Hepatocyte (in vitro differentiated cells): ENCODE results near the gene STX4. TPM values are rescaled to one million over a fixed set of nuclear protein-coding genes. Genes with fewer than 3 reads are reported as not detected.

Experiments
- DNase-seq: peaks from one replicate; pipeline ENCODE4 v3.0.0-alpha.2; 2016; ENCODE audit warnings: low spot score
- H2AFZ ChIP-seq: fragments of 200-600 bp; sonication (generic); 2 replicates; pipeline ENCODE4 v1.6.0; 2016; ENCODE audit warnings: antibody characterized with exemption, mild to moderate bottlenecking
- H3K27ac ChIP-seq: fragments of 200-600 bp; sonication (generic); 2 replicates; pipeline ENCODE4 v1.5.1; 2016; ENCODE audit warnings: mild to moderate bottlenecking
- H3K27me3 ChIP-seq: fragments of 200-600 bp; sonication (generic); 2 replicates; pipeline ENCODE4 v1.6.1; 2016
- H3K36me3 ChIP-seq: fragments of 200-600 bp; sonication (generic); replicated peaks from 2 replicates; pipeline ENCODE4 v1.5.1; 2016; ENCODE audit warnings: low read depth; ENCODE audit not compliant: insufficient read depth
- H3K4me1 ChIP-seq: fragments of 200-600 bp; sonication (generic); 2 replicates; pipeline ENCODE4 v1.5.1; 2016; ENCODE audit warnings: mild to moderate bottlenecking, moderate library complexity; ENCODE audit not compliant: insufficient read depth
- H3K4me2 ChIP-seq: fragments of 200-600 bp; sonication (generic); 2 replicates; pipeline ENCODE4 v1.6.0; 2016
- H3K4me3 ChIP-seq: fragments of 200-600 bp; sonication (generic); 2 replicates; pipeline ENCODE4 v1.5.1; 2016; ENCODE audit warnings: mild to moderate bottlenecking
- H3K79me2 ChIP-seq: fragments of 200-600 bp; sonication (generic); 2 replicates; pipeline ENCODE4 v1.6.0; 2017; ENCODE audit warnings: mild to moderate bottlenecking
- H3K9me2 ChIP-seq: fragments of 200-600 bp; sonication (generic); replicated peaks from 2 replicates; pipeline ENCODE4 v1.6.0; 2017; ENCODE audit warnings: mild to moderate bottlenecking; ENCODE audit not compliant: insufficient read depth
- H3K9me3 ChIP-seq: fragments of 200-600 bp; sonication (generic); 2 replicates; pipeline ENCODE4 v1.5.1; 2016; ENCODE audit warnings: low read depth, mild to moderate bottlenecking
- H4K20me1 ChIP-seq: fragments of 200-600 bp; sonication (generic); 2 replicates; pipeline ENCODE4 v1.6.0; 2016; ENCODE audit warnings: mild to moderate bottlenecking; ENCODE audit not compliant: insufficient read depth, poor library complexity, severe bottlenecking
- EZH2 ChIP-seq: fragments of 200-600 bp; sonication (generic); IDR thresholded peaks from 2 replicates; pipeline ENCODE4 v1.6.1; 2016; ENCODE audit warnings: antibody characterized with exemption, mild to moderate bottlenecking, borderline replicate concordance
- EZH2phosphoT487 ChIP-seq: fragments of 200-600 bp; sonication (generic); IDR thresholded peaks from one replicate; pipeline ENCODE4 v1.6.1; 2018; ENCODE audit warnings: antibody characterized with exemption, mild to moderate bottlenecking, low read depth, moderate library complexity; ENCODE audit not compliant: unreplicated experiment, severe bottlenecking
- WGBS: methylation state at CpG from one replicate; pipeline ENCODE4 v1.1.6; 2016; ENCODE audit warnings: low lambda C conversion rate; ENCODE audit errors: missing lambda C conversion rate; 5-methylcytosine and 5-hydroxymethylcytosine counted together
- polyA plus RNA-seq: library from polyadenylated mRNA; unstranded; fragments of >200 nt; fragmentation: Nextera tagmentation; extraction: Ambion mirVana; gene quantifications from 2 replicates; pipeline ENCODE4 v1.2.1, GENCODE V29; 2016
- total RNA-seq: library from RNA; depleted of rRNA; stranded (reverse); fragments of >200 nt; gene quantifications from 2 replicates; pipeline ENCODE4 v1.2.3, GENCODE V29; 2014
- TF ChIP-seq, protein P1 (sequence below): fragments of 200-600 bp; sonication (generic); IDR thresholded peaks from 2 replicates; pipeline ENCODE4 v1.5.1; 2016; ENCODE audit warnings: antibody characterized with exemption, mild to moderate bottlenecking; ENCODE audit not compliant: poor library complexity

Gene STX4
- total and polyA plus RNA-seq, 2 experiments from 2014 or later, result 25.9 to 72.4 TPM

GRCh38 chr16:31006589-31006988 is 26.8 kb upstream of the STX4 start:
- 97% methylated on average over 8 of the region's 8 CpGs for WGBS

GRCh38 chr16:31007684-31008083 is 25.7 kb upstream of the STX4 start:
- TF ChIP-seq, protein P1, sequence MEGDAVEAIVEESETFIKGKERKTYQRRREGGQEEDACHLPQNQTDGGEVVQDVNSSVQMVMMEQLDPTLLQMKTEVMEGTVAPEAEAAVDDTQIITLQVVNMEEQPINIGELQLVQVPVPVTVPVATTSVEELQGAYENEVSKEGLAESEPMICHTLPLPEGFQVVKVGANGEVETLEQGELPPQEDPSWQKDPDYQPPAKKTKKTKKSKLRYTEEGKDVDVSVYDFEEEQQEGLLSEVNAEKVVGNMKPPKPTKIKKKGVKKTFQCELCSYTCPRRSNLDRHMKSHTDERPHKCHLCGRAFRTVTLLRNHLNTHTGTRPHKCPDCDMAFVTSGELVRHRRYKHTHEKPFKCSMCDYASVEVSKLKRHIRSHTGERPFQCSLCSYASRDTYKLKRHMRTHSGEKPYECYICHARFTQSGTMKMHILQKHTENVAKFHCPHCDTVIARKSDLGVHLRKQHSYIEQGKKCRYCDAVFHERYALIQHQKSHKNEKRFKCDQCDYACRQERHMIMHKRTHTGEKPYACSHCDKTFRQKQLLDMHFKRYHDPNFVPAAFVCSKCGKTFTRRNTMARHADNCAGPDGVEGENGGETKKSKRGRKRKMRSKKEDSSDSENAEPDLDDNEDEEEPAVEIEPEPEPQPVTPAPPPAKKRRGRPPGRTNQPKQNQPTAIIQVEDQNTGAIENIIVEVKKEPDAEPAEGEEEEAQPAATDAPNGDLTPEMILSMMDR, result no peak
- TF ChIP-seq EZH2 (no peak), EZH2phosphoT487 (no peak)
- no peaks in the 10 kb centered on the region for H3K79me2 ChIP-seq
- no peak overlapping the region for H3K4me2 ChIP-seq
- no peaks in the 10 kb centered on the region for H3K9me2 ChIP-seq
- H3K9me3 ChIP-seq, result no peaks in the 10 kb centered on the region
- H3K27me3 ChIP-seq, result peaks cover 36% of the 10 kb centered on the region
- no peaks in the 10 kb centered on the region for H3K36me3 ChIP-seq
- WGBS, result 63% methylated on average over 6 of the region's 6 CpGs
- no peak for DNase-seq
- H4K20me1 ChIP-seq, result no peaks in the 10 kb centered on the region
- H3K27ac ChIP-seq, result no peak overlapping the region
- H3K4me3 ChIP-seq, result no peak overlapping the region
- H3K4me1 ChIP-seq, result no peaks in the 10 kb centered on the region
- H2AFZ ChIP-seq, result no peak overlapping the region

More at GRCh38 chr16:31006589-31006988, 26.8 kb upstream of the STX4 start:
- Histone ChIP-seq H3K4me3 (no peak overlapping the region), H3K4me2 (no peak overlapping the region), H3K9me2 (no peaks in the 10 kb centered on the region), H2AFZ (no peak overlapping the region), H3K9me3 (no peaks in the 10 kb centered on the region), H3K36me3 (no peaks in the 10 kb centered on the region), H3K27me3 (peaks cover 26% of the 10 kb centered on the region), H3K79me2 (no peaks in the 10 kb centered on the region), H4K20me1 (no peaks in the 10 kb centered on the region), H3K27ac (no peak overlapping the region), H3K4me1 (no peaks in the 10 kb centered on the region)
- TF ChIP-seq, protein P1, result no peak
- no peak for TF ChIP-seq EZH2
- no peak for TF ChIP-seq EZH2phosphoT487
- no peak for DNase-seq

DNA sequence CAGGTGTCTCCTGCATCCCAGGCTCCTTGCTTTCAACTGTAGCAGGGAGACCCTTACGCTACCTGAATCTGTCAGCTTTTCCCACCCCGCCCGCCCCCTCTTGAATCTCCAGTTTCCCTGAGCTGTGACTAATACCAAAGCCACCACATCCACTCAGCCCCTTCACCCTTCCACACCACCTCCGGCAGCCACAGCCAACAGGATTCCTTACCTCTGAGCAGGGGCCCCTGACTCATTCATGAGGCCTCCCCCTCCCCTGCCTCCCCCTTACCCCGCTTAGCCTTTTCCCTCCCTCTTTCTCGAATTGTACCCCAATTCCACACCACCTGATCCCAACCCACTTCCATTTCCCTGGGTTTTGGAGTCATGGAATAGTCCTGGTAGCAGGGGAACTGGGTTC is 25.2 kb upstream of the STX4 start:
- Histone ChIP-seq H3K79me2 (no peaks in the 10 kb centered on the region), H3K36me3 (no peaks in the 10 kb centered on the region), H3K9me2 (no peaks in the 10 kb centered on the region), H3K4me3 (no peak overlapping the region), H3K4me2 (no peak overlapping the region), H3K27ac (no peak overlapping the region), H3K4me1 (no peaks in the 10 kb centered on the region), H2AFZ (no peak overlapping the region), H3K27me3 (peaks cover 36% of the 10 kb centered on the region), H4K20me1 (no peaks in the 10 kb centered on the region), H3K9me3 (no peaks in the 10 kb centered on the region)
- DNase-seq, result no peak
- WGBS, result 68% methylated on average over 3 of the region's 6 CpGs
- TF ChIP-seq EZH2phosphoT487 (no peak), EZH2 (no peak)
- TF ChIP-seq, protein P1, result no peak

- Histone ChIP-seq H3K79me2 (no peaks in the 10 kb centered on the region), H2AFZ (no peak overlapping the region), H3K9me3 (no peaks in the 10 kb centered on the region), H3K36me3 (no peaks in the 10 kb centered on the region), H3K9me2 (no peaks in the 10 kb centered on the region), H3K27me3 (peaks cover 36% of the 10 kb centered on the region), H4K20me1 (no peaks in the 10 kb centered on the region), H3K4me2 (no peak overlapping the region), H3K4me3 (no peak overlapping the region), H3K4me1 (no peaks in the 10 kb centered on the region), H3K27ac (no peak overlapping the region)
- no peak for DNase-seq
- 84% methylated on average over 5 of the region's 5 CpGs for WGBS
- TF ChIP-seq EZH2phosphoT487 (no peak), EZH2 (no peak)
- TF ChIP-seq, protein P1, result no peak
Observed at GRCh38 chr16:31008551-31008950, 24.8 kb upstream of the STX4 start.
